Measurements from ENCODE around the gene TBCD.

TBCD gene

DNA sequence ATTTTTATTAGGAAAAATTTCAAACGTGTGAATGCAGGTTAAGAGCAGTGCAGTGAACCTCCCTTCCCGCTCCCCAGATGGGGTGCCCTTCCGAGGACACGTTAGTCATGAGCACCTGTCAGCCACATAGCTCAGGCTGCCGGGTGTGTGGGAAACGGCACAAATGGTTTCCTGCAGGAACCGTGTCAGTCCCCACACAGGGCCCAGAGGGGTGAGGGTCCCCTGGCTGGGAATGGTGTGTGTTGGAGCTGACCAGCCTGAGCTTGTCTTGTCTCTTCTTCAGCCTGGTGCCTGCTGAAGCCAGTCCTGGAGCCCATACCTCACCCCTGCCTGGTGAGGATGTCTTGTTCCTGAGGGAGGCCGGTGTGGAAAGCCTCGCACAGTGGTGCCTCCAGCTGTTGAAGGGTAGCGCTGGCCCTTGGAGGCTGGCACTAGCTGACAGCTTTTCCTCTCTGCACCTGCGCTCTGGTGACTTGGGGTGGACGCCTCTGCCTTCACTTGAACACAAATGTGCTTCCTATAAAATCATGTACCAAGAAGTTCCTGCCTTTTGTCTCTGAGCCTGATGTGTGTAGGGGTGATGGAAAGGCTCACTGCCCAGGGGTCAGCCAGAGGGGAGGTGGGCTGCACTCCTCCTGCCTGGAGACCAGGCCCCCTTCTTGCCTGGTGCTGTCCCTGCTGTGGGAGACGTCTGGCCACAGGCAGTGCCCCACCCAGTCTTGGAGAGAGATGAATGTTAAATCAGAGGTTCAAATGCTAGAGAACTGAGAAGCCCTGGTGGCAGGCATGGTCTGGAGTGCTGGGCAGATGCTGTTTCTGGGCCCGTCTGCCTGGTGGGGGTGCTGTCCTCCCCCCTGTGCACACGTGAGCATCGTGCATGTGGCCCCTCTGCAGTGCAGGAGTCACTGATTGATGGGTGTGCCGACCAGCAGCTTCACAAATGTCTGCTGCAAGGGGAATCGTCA, 190.6 kb downstream of the TBCD start:
- DNase-seq (ENCODE audit: low read depth): no peak

DNA sequence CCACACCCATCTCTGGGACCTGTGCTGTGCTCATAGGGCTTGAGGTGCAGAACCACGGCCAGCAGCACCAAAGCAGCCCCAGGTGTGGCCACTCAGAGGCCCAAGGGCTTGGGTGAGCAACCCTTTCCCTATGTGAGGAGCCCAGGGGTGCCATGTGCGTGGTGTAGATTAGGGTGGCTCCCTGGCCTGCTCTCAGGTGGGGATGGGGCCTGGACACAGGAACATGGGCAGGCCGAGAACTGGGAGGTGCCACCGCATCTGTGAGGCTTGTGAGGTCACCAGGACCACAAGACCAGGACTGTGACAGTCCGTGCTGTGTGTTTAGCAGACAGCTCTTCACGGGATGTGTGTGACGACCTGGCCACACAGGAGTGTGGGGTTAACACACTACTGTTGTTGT, 191.5 kb downstream of the TBCD start:
- H3K4me3 ChIP-seq (ENCODE audit: low read depth, low read length): no peak overlapping the region

More for the DNA sequence above, 190.6 kb downstream of the TBCD start:
- H3K4me3 ChIP-seq (ENCODE audit: low read depth, low read length): no peak overlapping the region
- TF ChIP-seq, protein P1, sequence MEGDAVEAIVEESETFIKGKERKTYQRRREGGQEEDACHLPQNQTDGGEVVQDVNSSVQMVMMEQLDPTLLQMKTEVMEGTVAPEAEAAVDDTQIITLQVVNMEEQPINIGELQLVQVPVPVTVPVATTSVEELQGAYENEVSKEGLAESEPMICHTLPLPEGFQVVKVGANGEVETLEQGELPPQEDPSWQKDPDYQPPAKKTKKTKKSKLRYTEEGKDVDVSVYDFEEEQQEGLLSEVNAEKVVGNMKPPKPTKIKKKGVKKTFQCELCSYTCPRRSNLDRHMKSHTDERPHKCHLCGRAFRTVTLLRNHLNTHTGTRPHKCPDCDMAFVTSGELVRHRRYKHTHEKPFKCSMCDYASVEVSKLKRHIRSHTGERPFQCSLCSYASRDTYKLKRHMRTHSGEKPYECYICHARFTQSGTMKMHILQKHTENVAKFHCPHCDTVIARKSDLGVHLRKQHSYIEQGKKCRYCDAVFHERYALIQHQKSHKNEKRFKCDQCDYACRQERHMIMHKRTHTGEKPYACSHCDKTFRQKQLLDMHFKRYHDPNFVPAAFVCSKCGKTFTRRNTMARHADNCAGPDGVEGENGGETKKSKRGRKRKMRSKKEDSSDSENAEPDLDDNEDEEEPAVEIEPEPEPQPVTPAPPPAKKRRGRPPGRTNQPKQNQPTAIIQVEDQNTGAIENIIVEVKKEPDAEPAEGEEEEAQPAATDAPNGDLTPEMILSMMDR (IDR thresholded peaks at IDR 0.05; ENCODE audit: low read depth, low read length, missing control alignments): no peak

DNA sequence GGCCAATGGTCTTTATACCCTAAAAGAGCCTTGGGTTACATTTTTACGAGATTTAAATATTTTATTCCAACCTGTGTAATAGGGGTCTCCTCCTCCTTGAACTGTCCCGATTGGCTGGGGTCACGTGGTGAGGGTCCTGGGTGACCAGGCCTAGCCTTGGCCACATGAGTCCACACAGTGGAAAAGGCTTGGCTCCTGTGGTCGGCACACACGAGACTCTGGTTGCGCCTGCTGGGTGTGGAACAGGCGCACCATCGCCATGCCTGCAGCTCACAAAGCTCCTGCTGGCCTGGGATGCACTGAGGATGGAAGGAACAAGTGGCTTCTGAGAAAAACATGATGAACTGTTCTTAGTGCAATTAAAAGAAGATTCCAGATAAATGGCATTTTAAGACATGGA, 191.9 kb downstream of the TBCD start:
- TF ChIP-seq, protein P1 (IDR thresholded peaks at IDR 0.05; ENCODE audit: low read depth, low read length, missing control alignments): no peak
- no peak overlapping the region for H3K4me3 ChIP-seq (ENCODE audit: low read depth, low read length)
- no peak for DNase-seq (ENCODE audit: low read depth)

More for the DNA sequence above, 191.5 kb downstream of the TBCD start:
- TF ChIP-seq, protein P1 (IDR thresholded peaks at IDR 0.05; ENCODE audit: low read depth, low read length, missing control alignments): no peak
- no peak for DNase-seq (ENCODE audit: low read depth)

DNA sequence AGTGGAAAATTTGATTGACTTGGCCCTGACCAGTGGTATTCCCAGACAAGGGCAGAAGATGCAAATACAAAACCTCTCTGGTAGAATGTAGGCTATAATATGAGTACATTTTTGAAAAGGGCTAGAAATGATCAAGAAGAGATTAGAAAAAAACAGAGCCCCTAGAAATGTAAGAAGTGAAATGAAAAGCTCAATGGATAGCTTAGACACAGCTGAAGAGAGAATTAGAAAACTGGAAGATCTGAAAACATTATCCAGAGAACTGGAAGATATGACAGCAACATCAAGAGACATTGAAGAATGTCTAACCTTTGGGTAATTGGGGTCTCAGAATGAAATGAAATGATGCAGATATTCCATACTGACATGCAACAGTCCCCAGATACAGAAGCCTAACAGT, 193.1 kb downstream of the TBCD start:
- DNase-seq (ENCODE audit: low read depth): no peak
- TF ChIP-seq, protein P1 (IDR thresholded peaks at IDR 0.05; ENCODE audit: low read depth, low read length, missing control alignments): no peak

DNA sequence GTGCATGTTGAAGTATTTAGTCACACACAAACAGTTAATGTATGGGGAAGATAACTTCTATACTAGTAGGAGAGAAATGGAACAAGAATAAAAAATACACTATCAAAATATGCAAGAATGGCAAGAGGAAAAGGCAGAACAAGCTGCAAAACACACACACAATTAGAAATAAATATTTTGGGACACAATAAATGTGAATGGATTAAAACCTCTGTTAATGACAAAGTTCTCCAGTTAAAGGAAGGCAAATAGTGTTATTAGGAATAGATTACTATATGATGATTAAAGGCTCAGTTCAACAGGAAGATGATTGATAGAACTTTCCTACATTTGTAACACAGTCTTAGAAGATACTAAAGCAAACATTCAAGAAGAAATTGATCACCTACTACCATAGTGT, 194.2 kb downstream of the TBCD start:
- TF ChIP-seq, protein P1 (IDR thresholded peaks at IDR 0.05; ENCODE audit: low read depth, low read length, missing control alignments): no peak
- H3K4me3 ChIP-seq (ENCODE audit: low read depth, low read length): no peak overlapping the region
- no peak for DNase-seq (ENCODE audit: low read depth)

More for the DNA sequence above, 193.1 kb downstream of the TBCD start:
- H3K4me3 ChIP-seq (ENCODE audit: low read depth, low read length): no peak overlapping the region

DNA sequence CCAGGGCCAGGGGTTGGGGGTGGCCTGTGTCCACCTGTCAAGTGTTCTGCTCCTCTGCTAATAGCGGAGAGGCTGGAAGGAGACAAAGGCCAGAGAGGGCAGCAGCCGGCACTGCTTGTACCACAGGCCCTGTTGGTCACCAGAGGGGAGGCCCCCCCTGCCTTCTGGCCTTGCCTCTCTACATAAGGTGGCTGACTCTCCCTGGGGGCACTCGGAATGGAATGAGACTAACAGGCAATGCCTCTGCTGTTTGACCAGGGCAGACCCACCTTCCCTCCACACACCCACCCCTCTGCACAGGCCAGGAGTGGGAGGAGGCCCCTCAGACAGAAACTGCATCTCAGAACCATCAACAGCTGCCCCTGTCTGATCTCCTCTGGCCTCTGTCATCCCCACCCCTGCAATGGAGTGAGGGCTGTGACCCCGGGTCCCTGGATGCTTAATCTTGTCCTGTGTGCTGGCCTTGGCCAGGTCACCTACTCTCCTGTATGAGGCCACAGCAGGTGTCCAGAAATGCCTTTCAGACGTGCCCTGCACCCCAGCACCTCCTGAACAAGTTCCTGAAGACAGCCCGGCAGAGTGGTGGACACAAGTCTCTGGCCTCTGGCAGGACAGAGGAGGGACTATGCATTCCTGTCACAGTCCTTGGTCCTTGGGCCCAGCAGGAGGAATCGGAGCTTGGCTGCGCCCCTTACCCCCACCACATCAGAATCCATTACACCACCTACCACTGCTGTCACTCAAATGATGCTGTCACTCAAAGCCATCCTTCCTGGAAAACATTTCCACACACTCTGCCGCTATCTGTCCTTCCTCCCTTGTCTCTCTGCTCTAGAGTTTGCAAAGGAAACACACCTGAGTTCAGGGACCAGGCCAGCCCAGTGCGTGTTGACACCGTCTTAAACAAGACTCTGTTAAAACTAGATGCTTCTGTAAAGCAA, 195.5 kb downstream of the TBCD start:
- no peak for DNase-seq (ENCODE audit: low read depth)
- H3K4me3 ChIP-seq (ENCODE audit: low read depth, low read length): no peak overlapping the region
- TF ChIP-seq, protein P1 (IDR thresholded peaks at IDR 0.05; ENCODE audit: low read depth, low read length, missing control alignments): no peak

Data from GM12864 (cell line).